ENCODE results near the gene UTS2R.

Gene UTS2R

DNA sequence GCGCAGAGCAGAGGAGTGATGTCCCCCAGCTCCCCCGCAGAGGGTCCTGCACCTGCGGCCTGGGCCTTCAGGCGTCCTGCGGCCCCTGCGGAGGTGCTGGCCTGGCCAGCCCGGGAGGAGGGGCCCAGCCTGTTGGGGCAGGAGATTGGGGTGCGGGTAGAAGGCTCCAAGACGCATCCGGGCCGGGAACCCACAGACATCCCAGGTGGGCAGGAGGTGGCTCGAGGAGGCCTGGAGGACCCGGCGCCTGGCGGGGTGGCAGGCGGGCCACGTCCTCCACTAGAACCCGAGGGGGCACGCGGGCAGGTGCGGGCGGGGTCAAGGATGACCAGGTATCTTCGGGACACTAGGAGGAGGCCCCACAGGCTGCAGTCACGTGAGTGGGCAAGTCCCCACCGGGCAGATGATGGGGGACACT is 37.4 kb upstream of the UTS2R start:
- Histone ChIP-seq H3K4me2 (peak overlapping the region; percentile 100), H3K36me3 (ENCODE audit: insufficient read depth) (no peaks in the 10 kb centered on the region), H4K20me1 (ENCODE audit: insufficient read depth) (no peaks in the 10 kb centered on the region), H3K27me3 (ENCODE audit: insufficient read depth, low read depth) (peaks cover 3% of the 10 kb centered on the region; the same call in 1 of the 2 replicates), H3K9ac (peak overlapping the region; percentile 76; the same call in 1 of the 2 replicates), H3K4me3 (IDR thresholded peaks at IDR 0.05; ENCODE audit: insufficient read depth, low read depth, low read length) (no peak overlapping the region), H3K79me2 (ENCODE audit: insufficient read depth, low read depth) (no peaks in the 10 kb centered on the region), H2AFZ (ENCODE audit: low read depth) (peak overlapping the region; percentile 90), H3K4me1 (ENCODE audit: low read depth, poor library complexity, severe bottlenecking) (peaks cover 58% of the 10 kb centered on the region), H3K27ac (peak overlapping the region; percentile 65; the same call in 1 of the 2 replicates)
- TF ChIP-seq, protein P1, sequence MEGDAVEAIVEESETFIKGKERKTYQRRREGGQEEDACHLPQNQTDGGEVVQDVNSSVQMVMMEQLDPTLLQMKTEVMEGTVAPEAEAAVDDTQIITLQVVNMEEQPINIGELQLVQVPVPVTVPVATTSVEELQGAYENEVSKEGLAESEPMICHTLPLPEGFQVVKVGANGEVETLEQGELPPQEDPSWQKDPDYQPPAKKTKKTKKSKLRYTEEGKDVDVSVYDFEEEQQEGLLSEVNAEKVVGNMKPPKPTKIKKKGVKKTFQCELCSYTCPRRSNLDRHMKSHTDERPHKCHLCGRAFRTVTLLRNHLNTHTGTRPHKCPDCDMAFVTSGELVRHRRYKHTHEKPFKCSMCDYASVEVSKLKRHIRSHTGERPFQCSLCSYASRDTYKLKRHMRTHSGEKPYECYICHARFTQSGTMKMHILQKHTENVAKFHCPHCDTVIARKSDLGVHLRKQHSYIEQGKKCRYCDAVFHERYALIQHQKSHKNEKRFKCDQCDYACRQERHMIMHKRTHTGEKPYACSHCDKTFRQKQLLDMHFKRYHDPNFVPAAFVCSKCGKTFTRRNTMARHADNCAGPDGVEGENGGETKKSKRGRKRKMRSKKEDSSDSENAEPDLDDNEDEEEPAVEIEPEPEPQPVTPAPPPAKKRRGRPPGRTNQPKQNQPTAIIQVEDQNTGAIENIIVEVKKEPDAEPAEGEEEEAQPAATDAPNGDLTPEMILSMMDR (conservative IDR thresholded peaks at IDR 0.05; ENCODE audit: low read depth, low read length) = no peak

- Histone ChIP-seq H3K27ac (peak overlapping the region; percentile 65), H3K4me3 (IDR thresholded peaks at IDR 0.05; ENCODE audit: insufficient read depth, low read depth, low read length) (no peak overlapping the region), H3K79me2 (ENCODE audit: insufficient read depth, low read depth) (no peaks in the 10 kb centered on the region), H3K4me2 (peak overlapping the region; percentile 100), H4K20me1 (ENCODE audit: insufficient read depth) (no peaks in the 10 kb centered on the region), H2AFZ (ENCODE audit: low read depth) (peak overlapping the region; percentile 90), H3K27me3 (ENCODE audit: insufficient read depth, low read depth) (peaks cover 3% of the 10 kb centered on the region; the same call in 1 of the 2 replicates), H3K36me3 (ENCODE audit: insufficient read depth) (no peaks in the 10 kb centered on the region), H3K4me1 (ENCODE audit: low read depth, poor library complexity, severe bottlenecking) (peaks cover 53% of the 10 kb centered on the region), H3K9ac (peak overlapping the region; percentile 76)
- TF ChIP-seq, protein P1 (conservative IDR thresholded peaks at IDR 0.05; ENCODE audit: low read depth, low read length) = no peak
Measured at GRCh38 chr17:82334622-82335394, 36.8 kb upstream of the UTS2R start.

- no peak overlapping the region for H3K27ac ChIP-seq
- no peak overlapping the region for H3K9ac ChIP-seq
- no peak overlapping the region for H2AFZ ChIP-seq (ENCODE audit: low read depth)
- no peak overlapping the region for H3K4me3 ChIP-seq (IDR thresholded peaks at IDR 0.05; ENCODE audit: insufficient read depth, low read depth, low read length)
- TF ChIP-seq, protein P1 (conservative IDR thresholded peaks at IDR 0.05; ENCODE audit: low read depth, low read length) = no peak
- H3K4me2 ChIP-seq = no peak overlapping the region
- H3K27me3 ChIP-seq (ENCODE audit: insufficient read depth, low read depth) = peaks cover 3% of the 10 kb centered on the region; the same call in 1 of the 2 replicates
- no peaks in the 10 kb centered on the region for H4K20me1 ChIP-seq (ENCODE audit: insufficient read depth)
- no peaks in the 10 kb centered on the region for H3K79me2 ChIP-seq (ENCODE audit: insufficient read depth, low read depth)
- H3K4me1 ChIP-seq (ENCODE audit: low read depth, poor library complexity, severe bottlenecking) = peaks cover 22% of the 10 kb centered on the region
- no peaks in the 10 kb centered on the region for H3K36me3 ChIP-seq (ENCODE audit: insufficient read depth)
Measured at GRCh38 chr17:82338858-82339633, 32.5 kb upstream of the UTS2R start.

DNA sequence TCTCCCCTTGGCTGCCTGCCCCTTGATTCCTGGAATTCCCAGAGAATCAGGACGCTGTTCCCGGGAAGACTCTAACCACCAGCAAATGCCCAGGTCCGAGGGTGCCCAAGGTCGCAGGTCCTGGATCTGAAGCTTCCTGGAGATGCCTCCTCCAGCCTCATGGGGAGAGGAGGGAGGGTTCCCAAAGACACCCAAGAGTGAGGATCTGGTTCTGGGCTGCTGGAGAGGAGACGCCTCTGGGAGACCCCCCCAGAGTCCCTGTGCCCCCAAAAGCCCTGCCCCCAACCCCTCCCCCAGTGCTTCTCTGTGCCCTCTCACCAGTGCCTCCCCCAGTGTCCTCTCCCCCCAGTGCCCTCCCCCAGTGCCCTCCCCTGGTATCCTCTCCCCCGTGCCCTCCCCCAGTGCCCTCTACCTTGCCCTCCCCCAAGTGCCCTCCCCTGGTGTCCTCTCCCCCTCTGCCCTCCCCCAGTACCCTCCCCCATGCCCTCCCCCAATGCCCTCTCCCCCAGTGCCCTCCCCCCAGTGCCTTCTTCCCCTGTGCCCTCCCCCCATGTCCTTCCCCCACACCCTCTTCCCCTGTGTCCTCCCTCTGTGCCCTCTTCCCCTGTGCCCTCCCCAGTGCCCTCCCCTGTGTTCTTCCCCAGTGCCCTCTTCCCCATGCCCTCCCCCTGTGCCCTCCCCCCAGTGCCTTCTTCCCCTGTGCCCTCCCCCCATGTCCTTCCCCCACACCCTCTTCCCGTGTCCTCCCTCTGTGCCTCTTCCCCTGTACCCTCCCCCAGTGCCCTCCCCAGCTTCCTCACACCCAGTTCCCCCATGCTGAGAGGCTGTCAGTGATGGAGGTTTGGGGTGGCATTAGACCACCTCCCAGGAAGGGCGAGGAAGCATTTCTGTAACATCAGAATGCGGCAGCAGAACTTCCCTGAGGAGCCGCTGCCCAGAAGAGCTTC is 31.7 kb upstream of the UTS2R start:
- TF ChIP-seq, protein P1 (conservative IDR thresholded peaks at IDR 0.05; ENCODE audit: low read depth, low read length) = no peak
- no peak overlapping the region for H3K9ac ChIP-seq
- H3K4me2 ChIP-seq = no peak overlapping the region
- no peaks in the 10 kb centered on the region for H4K20me1 ChIP-seq (ENCODE audit: insufficient read depth)
- H3K79me2 ChIP-seq (ENCODE audit: insufficient read depth, low read depth) = no peaks in the 10 kb centered on the region
- H2AFZ ChIP-seq (ENCODE audit: low read depth) = no peak overlapping the region
- H3K4me1 ChIP-seq (ENCODE audit: low read depth, poor library complexity, severe bottlenecking) = peaks cover 15% of the 10 kb centered on the region
- no peak overlapping the region for H3K27ac ChIP-seq
- H3K27me3 ChIP-seq (ENCODE audit: insufficient read depth, low read depth) = peaks cover 3% of the 10 kb centered on the region; the same call in 1 of the 2 replicates
- H3K4me3 ChIP-seq (IDR thresholded peaks at IDR 0.05; ENCODE audit: insufficient read depth, low read depth, low read length) = no peak overlapping the region
- H3K36me3 ChIP-seq (ENCODE audit: insufficient read depth) = no peaks in the 10 kb centered on the region

Measured in KMS-11 (cell line).